ENCODE results near the gene ITSN1.
"Not testable (repeated sequence)": the region's sequence is repeated elsewhere in the genome, so short reads cannot be mapped to it uniquely, and the experiment has no call there.

The ITSN1 gene

DNA sequence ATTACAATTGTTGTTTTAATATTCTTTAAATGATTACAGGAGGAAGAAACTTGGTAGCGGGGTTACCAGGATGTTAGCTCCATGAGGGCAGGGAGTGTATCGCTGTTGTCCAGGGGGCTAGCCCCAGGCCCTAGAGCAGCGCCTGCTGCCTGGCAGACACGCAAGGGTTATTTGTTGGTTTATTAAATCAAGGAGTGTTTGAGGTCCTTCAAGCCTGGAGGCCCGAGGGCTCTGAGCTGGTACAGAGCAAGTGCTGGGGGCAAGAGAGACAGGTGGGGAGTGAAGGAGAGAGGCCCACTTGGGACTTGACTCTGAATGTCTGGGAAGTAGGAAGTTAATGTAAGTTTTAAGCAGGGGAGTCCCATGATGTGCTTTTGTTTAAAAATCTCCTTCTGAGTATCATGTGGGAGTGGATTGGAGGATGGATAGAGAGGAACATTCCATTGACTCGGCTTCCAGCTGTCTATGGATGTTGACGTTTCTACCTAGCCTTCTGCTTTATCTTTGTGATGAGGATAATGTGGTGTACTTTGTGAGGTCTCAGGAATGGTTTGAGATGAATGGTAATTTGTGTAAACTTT, 8.7 kb downstream of the ITSN1 start:
- DNase-seq (ENCODE audit: low read depth in 2 of 2), result no peak

- DNase-seq (ENCODE audit: low read depth in 2 of 2), result no peak
Measured at GRCh38 chr21:33651965-33652680, 9.8 kb downstream of the ITSN1 start.

GRCh38 chr21:33654412-33654811, 12.1 kb downstream of the ITSN1 start:
- DNase-seq (ENCODE audit: low read depth in 2 of 2), result no peak

GRCh38 chr21:33655588-33656221, 13.4 kb downstream of the ITSN1 start:
- no peak for DNase-seq (ENCODE audit: low read depth in 2 of 2)

DNA sequence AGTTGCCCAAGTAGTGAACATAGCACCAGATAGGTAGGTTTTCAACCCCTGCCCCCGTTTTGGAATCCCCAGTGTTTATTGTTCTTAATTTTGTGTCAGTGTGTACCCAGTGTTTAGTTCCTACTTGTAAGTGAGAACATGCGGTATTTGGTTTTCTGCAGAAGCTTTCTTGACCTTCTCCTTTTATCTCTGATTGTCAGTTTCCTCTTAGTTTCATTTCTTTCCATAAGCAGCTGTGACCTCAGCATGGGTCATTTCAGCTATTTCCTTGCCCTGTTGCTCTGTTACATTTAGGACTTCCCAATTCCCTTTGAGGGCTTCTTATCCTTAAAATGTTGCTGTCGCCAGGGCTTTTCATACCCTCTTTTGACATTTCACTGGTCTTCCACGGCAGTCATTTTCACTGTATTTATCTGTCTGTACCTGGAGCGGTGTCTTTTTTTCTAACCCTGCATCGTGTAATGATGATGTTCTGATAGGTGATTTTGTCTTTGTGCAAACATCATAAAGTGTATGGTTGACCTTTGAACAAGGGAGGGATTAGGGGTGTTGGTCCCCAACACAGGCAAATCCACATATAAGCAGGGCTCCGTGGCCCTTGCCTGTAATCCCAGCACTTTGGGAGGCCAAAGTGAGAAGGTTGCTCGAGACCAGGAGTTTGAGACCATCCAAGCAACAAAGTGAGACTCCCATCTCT, 15.0 kb downstream of the ITSN1 start:
- no peak for DNase-seq (ENCODE audit: low read depth in 2 of 2)

DNA sequence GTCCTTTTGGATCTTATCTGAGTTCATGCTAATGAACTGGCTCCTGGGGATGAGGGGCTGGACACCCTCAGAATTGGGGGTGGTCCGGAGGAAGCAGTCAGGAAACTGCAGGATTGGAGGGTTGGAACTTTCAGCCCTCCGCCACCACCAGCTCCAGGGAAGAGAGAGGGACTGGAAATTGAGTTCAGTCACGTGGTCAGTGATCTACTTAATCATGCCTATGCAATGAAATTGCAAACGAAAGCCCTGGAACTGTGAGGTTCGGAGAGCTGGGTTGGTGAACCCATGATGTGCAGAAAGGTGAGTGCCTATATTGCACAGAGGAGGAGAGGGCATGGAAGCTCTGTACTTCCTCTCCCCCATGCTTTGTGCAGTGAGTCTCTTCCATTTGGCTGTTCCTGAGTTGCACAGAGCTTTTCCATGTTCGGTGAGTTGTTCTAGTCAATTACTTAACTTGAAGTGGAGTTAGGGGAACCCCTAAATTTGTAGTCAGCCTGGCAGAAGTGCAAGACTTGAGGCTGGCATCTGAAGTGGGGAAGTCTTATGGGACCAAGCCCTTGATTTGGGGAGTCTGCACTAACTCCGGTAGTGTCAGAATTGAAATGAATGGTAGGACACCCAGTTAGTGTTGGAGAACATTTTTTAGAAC, 16.7 kb downstream of the ITSN1 start:
- DNase-seq (ENCODE audit: low read depth in 2 of 2), result no peak

- DNase-seq (ENCODE audit: low read depth in 2 of 2), result no peak
Measured at GRCh38 chr21:33659568-33659949, 17.3 kb downstream of the ITSN1 start.

- DNase-seq (ENCODE audit: low read depth in 2 of 2), result no peak
Measured at GRCh38 chr21:33660406-33660805, 18.1 kb downstream of the ITSN1 start.

DNA sequence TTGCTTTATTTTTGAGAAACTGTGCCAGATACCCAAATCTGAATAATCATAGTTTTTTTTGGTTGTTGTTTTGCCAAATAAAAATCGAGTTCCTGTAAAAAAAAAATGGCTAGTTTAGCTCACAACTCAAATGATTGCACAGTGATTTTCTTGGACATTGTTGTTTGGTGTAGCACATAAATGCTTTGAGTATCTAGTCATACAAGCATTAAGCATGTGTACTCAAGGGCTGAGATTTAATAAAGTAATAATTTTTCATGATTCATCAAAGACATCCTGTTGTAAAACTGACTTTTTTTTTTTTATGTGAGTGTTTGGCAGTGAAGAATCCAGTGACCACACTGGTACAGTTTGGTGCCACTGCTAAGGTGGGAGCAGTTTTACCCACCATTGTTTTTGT, 18.8 kb downstream of the ITSN1 start:
- DNase-seq (ENCODE audit: low read depth in 2 of 2), result no peak

GRCh38 chr21:33662046-33662445, 19.7 kb downstream of the ITSN1 start:
- no peak for DNase-seq (ENCODE audit: low read depth in 2 of 2)

GRCh38 chr21:33663241-33663640, 20.9 kb downstream of the ITSN1 start:
- DNase-seq (ENCODE audit: low read depth in 2 of 2), result no peak

- DNase-seq (ENCODE audit: low read depth in 2 of 2), result no peak
Measured at GRCh38 chr21:33664135-33664534, 21.8 kb downstream of the ITSN1 start.

- DNase-seq (ENCODE audit: low read depth in 2 of 2), result no peak
Measured at GRCh38 chr21:33666153-33666552, 23.9 kb downstream of the ITSN1 start.

GRCh38 chr21:33667636-33668035, 25.3 kb downstream of the ITSN1 start:
- DNase-seq (ENCODE audit: low read depth in 2 of 2), result no peak

DNA sequence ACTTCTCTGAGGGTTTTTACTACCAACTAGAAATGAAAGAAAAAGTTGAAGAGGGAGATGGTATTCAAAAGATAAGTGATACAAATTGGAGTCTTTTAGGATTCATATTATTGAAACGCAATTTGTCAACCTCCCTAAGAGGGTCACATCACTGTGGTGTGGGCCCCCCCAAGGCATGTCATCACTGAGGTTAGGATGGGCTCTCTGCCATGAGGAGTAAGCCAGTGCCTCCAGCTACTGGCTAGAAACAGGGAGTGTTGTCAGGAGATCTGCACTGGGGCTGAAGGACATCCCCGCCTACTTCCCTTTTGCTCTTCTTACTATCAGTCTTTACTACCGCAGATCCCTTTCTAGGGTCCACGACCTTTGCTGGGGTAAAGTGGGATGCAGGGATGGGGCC, 25.9 kb downstream of the ITSN1 start:
- no peak for DNase-seq (ENCODE audit: low read depth in 2 of 2)

- DNase-seq (ENCODE audit: low read depth in 2 of 2), result no peak
Measured at GRCh38 chr21:33668620-33669019, 26.3 kb downstream of the ITSN1 start.

GRCh38 chr21:33670076-33670978, 28.0 kb downstream of the ITSN1 start:
- DNase-seq (ENCODE audit: low read depth in 2 of 2), result no peak

- no peak for DNase-seq (ENCODE audit: low read depth in 2 of 2)
Measured at GRCh38 chr21:33673473-33673872, 31.2 kb downstream of the ITSN1 start.

- DNase-seq (ENCODE audit: low read depth in 2 of 2), result no peak
Measured at GRCh38 chr21:33674226-33674625, 31.9 kb downstream of the ITSN1 start.

DNA sequence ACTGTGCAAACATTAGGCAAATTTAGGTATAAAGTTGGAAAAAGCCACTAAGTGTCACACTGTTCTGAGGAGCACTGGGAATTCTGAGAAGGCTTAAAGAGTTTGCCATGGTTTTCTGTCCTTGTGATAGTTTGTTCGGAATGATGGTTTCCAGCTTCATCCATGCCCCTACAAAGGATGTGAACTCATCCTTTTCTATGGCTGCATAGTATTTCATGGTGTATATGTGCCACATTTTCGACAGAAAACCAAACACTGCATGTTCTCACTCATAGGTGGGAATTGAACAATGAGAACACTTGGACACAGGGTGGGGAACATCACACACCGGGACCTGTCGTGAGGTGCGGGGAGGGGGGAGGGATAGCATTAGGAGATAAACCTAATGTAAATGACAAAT, 34.4 kb downstream of the ITSN1 start:
- DNase-seq (ENCODE audit: low read depth in 2 of 2), result not testable (repeated sequence)

GRCh38 chr21:33677450-33677849, 35.1 kb downstream of the ITSN1 start:
- no peak for DNase-seq (ENCODE audit: low read depth in 2 of 2)
